Retinal pigment epithelial cell (primary cell): ENCODE data around the gene INAFM2.

Experiments used
- DNase-seq: peaks from one replicate; pipeline ENCODE4 v3.0.0-alpha.2; 2010; ENCODE audit warnings: low read depth
- H3K4me3 ChIP-seq: 2 replicates; pipeline ENCODE4 v1.5.1; 2011; ENCODE audit warnings: mild to moderate bottlenecking, low read length, control low read depth, moderate library complexity
- CTCF ChIP-seq: conservative IDR thresholded peaks from 2 replicates; pipeline ENCODE4 v1.5.1; 2011; ENCODE audit warnings: low read depth, low read length, control low read depth, inconsistent platforms

Gene INAFM2

DNA sequence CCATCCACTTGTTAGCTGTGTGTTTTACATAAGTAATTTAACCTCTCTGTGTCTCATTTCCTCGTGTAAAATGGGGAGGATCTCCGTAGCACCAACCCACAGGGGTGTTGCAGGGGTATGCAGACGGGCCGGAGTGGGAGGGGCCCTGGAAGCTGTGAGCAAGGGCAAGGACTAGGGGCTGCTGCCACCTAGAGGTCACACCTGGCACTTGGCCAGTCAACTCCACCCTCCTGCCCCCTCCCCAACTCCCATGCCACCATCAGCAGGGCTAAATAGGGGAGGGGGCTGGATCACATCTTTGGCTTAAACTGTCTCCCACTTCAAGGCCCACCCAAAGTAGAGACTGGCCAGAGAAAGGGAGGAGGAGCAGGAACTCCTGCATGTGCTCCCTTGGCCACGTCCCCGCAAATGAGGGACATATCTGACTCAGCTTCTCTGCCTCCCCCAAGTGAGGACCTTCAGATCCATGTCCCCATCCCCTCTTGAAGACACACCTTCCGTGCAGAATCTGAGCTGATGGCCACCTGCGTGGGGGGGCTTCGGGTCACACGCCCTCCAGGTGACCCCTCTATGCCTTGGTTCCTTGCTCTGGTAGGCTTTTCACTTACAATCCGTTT, 14.7 kb downstream of the INAFM2 start:
- no peak for DNase-seq
- H3K4me3 ChIP-seq = peak overlapping the region; percentile 64
- TF ChIP-seq CTCF = peak; percentile 82

- H3K4me3 ChIP-seq = peak overlapping the region; percentile 64
- no peak for TF ChIP-seq CTCF
- peak; percentile 83 for DNase-seq
Observed at GRCh38 chr15:40338921-40339620, 15.6 kb downstream of the INAFM2 start.

DNA sequence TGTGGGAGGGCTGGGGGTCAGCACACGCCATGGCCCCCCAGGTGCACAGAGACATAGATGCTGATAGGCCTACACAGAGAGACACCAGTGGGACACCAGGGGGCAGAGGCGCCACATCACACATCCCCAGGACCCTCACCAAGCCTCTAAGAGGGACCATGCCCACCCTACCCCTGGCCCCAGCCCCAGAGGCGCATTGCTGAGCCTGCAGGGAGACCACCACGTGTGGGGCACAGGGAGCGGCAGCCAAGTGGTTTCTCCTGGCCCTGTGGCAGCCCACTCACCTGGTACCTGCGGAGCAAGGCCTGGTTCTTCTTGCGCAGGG, 16.1 kb downstream of the INAFM2 start:
- TF ChIP-seq CTCF = peak; percentile 31
- H3K4me3 ChIP-seq = peak overlapping the region; percentile 64

GRCh38 chr15:40340038-40340739, 16.7 kb downstream of the INAFM2 start:
- no peak for DNase-seq
- TF ChIP-seq CTCF = no peak
- peak overlapping the region; percentile 64 for H3K4me3 ChIP-seq

More for the DNA sequence above, 16.1 kb downstream of the INAFM2 start:
- DNase-seq = no peak

- DNase-seq = peak; percentile 86
- H3K4me3 ChIP-seq = peak within 1 kb of the TSS; percentile 64
- no peak for TF ChIP-seq CTCF
Observed at GRCh38 chr15:40340740-40341400, 17.4 kb downstream of the INAFM2 start, which contains the start of gene CCDC9B. Gene CCDC9B, minus strand, starts transcription at chr15:40340939. Its CDS starts 120 bp downstream, at chr15:40340819.

- no peak for TF ChIP-seq CTCF
- no peak for DNase-seq
- H3K4me3 ChIP-seq = no peak overlapping the region
Observed at GRCh38 chr15:40342416-40343320, 19.2 kb downstream of the INAFM2 start.
